Activated B cell treated with CpG ODN at 0.5 μM for 24 hours (primary cell): ENCODE data around the gene C1orf210. TPM values are rescaled to one million over a fixed set of nuclear protein-coding genes. Genes with fewer than 3 reads are reported as not detected.

ENCODE experiments used
- ATAC-seq: fragments of 200-7000 bp; cut with Tn5 transposase; one replicate; pipeline ENCODE4 v1.10.0; 2021; ENCODE audit warnings: low read depth, mild to moderate bottlenecking, moderate library complexity
- CTCF ChIA-PET: fragments of 350-600 bp; sonication (Branson Sonifier 250); formaldehyde crosslinking; loops from one replicate; lab custom pipeline; 2021; ENCODE audit warnings: antibody characterized with exemption; lab: Charles Lee
- POLR2A ChIA-PET: fragments of 350-600 bp; sonication (Branson Sonifier 250); formaldehyde crosslinking; loops from one replicate; lab custom pipeline; 2021; ENCODE audit warnings: antibody characterized with exemption; lab: Charles Lee
- DNase-seq: peaks from one replicate; pipeline ENCODE4 v3.0.0; 2022
- H3K27ac Mint-ChIP-seq: one replicate; pipeline ENCODE4 v1.8.0; 2020; ENCODE audit warnings: mixed read lengths
- H3K27me3 Mint-ChIP-seq: one replicate; pipeline ENCODE4 v1.8.0; 2021; ENCODE audit warnings: mixed read lengths
- H3K36me3 Mint-ChIP-seq: one replicate; pipeline ENCODE4 v1.8.0; 2021; ENCODE audit warnings: low read depth, mixed read lengths
- H3K4me1 Mint-ChIP-seq: one replicate; pipeline ENCODE4 v1.8.0; 2021; ENCODE audit warnings: mixed read lengths
- H3K4me3 Mint-ChIP-seq: one replicate; pipeline ENCODE4 v1.8.0; 2020; ENCODE audit warnings: mild to moderate bottlenecking, mixed read lengths
- H3K9me3 Mint-ChIP-seq: one replicate; pipeline ENCODE4 v1.8.0; 2020; ENCODE audit warnings: mixed read lengths
- CTCF ChIP-seq: fragments of 200-600 bp; IDR thresholded peaks from one replicate; pipeline ENCODE4 v1.8.0; 2022; ENCODE audit warnings: antibody characterized with exemption, mild to moderate bottlenecking
- intact Hi-C: fragments of 100-400 bp; cut with micrococcal nuclease; formaldehyde crosslinking; loops from one replicate; pipeline ENCODE4 v1.15.1; 2024
- total RNA-seq: library from RNA; stranded (reverse); gene quantifications from 2 replicates; pipeline ENCODE4 v1.2.3, GENCODE V29; 2022

The C1orf210 gene
- total RNA-seq, 1 donor from 2014 or later = not detected

GRCh38 chr1:43306688-43307457, 21.5 kb upstream of the C1orf210 start:
- Mint-ChIP-seq H3K4me1 (no peaks in the 10 kb centered on the region), H3K27me3 (peaks cover 7% of the 10 kb centered on the region), H3K9me3 (no peaks in the 10 kb centered on the region), H3K36me3 (no peaks in the 10 kb centered on the region), H3K4me3 (no peak overlapping the region), H3K27ac (no peak overlapping the region)
- no peak for TF ChIP-seq CTCF
- intact Hi-C loops = no loop called here
- ChIA-PET CTCF (no interaction called here), POLR2A (no interaction called here)
- ATAC-seq (no peak), DNase-seq (no peak)

GRCh38 chr1:43305926-43306687, 20.7 kb upstream of the C1orf210 start:
- no peaks in the 10 kb centered on the region for H3K9me3 Mint-ChIP-seq
- ATAC-seq (no peak), DNase-seq (no peak)
- H3K27me3 Mint-ChIP-seq = peaks cover 7% of the 10 kb centered on the region
- no peak overlapping the region for H3K4me3 Mint-ChIP-seq
- no peaks in the 10 kb centered on the region for H3K36me3 Mint-ChIP-seq
- POLR2A ChIA-PET = no interaction called here
- CTCF ChIA-PET = no interaction called here
- no peak for TF ChIP-seq CTCF
- intact Hi-C loops = no loop called here
- H3K27ac Mint-ChIP-seq = no peak overlapping the region
- H3K4me1 Mint-ChIP-seq = no peaks in the 10 kb centered on the region

- Mint-ChIP-seq H3K4me3 (no peak overlapping the region), H3K4me1 (no peaks in the 10 kb centered on the region), H3K36me3 (no peaks in the 10 kb centered on the region), H3K9me3 (no peaks in the 10 kb centered on the region), H3K27me3 (peaks cover 7% of the 10 kb centered on the region), H3K27ac (no peak overlapping the region)
- intact Hi-C loops = no loop called here
- DNase-seq (no peak), ATAC-seq (no peak)
- CTCF ChIA-PET = no interaction called here
- TF ChIP-seq CTCF = no peak
- POLR2A ChIA-PET = no interaction called here
Observed at GRCh38 chr1:43305461-43305860, 20.1 kb upstream of the C1orf210 start.

- intact Hi-C loops = no loop called here
- no peak for TF ChIP-seq CTCF
- ChIA-PET POLR2A (no interaction called here), CTCF (no interaction called here)
- DNase-seq (no peak), ATAC-seq (no peak)
- Mint-ChIP-seq H3K9me3 (no peaks in the 10 kb centered on the region), H3K4me3 (no peak overlapping the region), H3K27me3 (peaks cover 7% of the 10 kb centered on the region), H3K4me1 (no peaks in the 10 kb centered on the region), H3K36me3 (no peaks in the 10 kb centered on the region), H3K27ac (no peak overlapping the region)
Observed at GRCh38 chr1:43304771-43305300, 19.5 kb upstream of the C1orf210 start.

- Mint-ChIP-seq H3K4me1 (no peaks in the 10 kb centered on the region), H3K9me3 (no peaks in the 10 kb centered on the region), H3K36me3 (no peaks in the 10 kb centered on the region), H3K27ac (no peak overlapping the region), H3K4me3 (no peak overlapping the region), H3K27me3 (peaks cover 7% of the 10 kb centered on the region)
- ChIA-PET POLR2A (no interaction called here), CTCF (no interaction called here)
- intact Hi-C loops = no loop called here
- DNase-seq = no peak
- no peak for TF ChIP-seq CTCF
- no peak for ATAC-seq
Observed at GRCh38 chr1:43304314-43304681, 18.9 kb upstream of the C1orf210 start.
